Neural progenitor cell (in vitro differentiated cells): ENCODE measurements around the gene DISP3. TPM values are rescaled to one million over a fixed set of nuclear protein-coding genes. Genes with fewer than 3 reads are reported as not detected.

Experiments used
- DNase-seq: peaks from one replicate; pipeline ENCODE4 v3.0.0-alpha.2; 2016; ENCODE audit warnings: low spot score
- H2AFZ ChIP-seq: fragments of 200-600 bp; sonication (generic); replicated peaks from 2 replicates; pipeline ENCODE4 v1.6.1; 2016; ENCODE audit warnings: antibody characterized with exemption
- H3F3A ChIP-seq: fragments of 200-600 bp; sonication (generic); 2 replicates; pipeline ENCODE4 v1.6.1; 2016; ENCODE audit warnings: antibody characterized with exemption, low read depth
- H3K27ac ChIP-seq: fragments of 200-600 bp; sonication (generic); 2 replicates; pipeline ENCODE4 v1.5.1; 2016; ENCODE audit warnings: mild to moderate bottlenecking
- H3K27me3 ChIP-seq: fragments of 200-600 bp; sonication (generic); 2 replicates; pipeline ENCODE4 v1.6.1; 2016; ENCODE audit warnings: mild to moderate bottlenecking, moderate library complexity
- H3K36me3 ChIP-seq: fragments of 200-600 bp; sonication (generic); 2 replicates; pipeline ENCODE4 v1.5.1; 2016
- H3K4me1 ChIP-seq: fragments of 200-600 bp; sonication (generic); 2 replicates; pipeline ENCODE4 v1.6.1; 2016; ENCODE audit warnings: mixed run types
- H3K4me2 ChIP-seq: fragments of 200-600 bp; sonication (generic); 2 replicates; pipeline ENCODE4 v1.6.1; 2016
- H3K4me3 ChIP-seq: fragments of 200-600 bp; sonication (generic); 2 replicates; pipeline ENCODE4 v1.5.1; 2016
- H3K79me2 ChIP-seq: fragments of 200-600 bp; sonication (generic); 2 replicates; pipeline ENCODE4 v1.6.1; 2016; ENCODE audit warnings: low read depth
- H3K9ac ChIP-seq: fragments of 200-600 bp; sonication (generic); 2 replicates; pipeline ENCODE4 v1.6.1; 2016
- H3K9me3 ChIP-seq: fragments of 200-600 bp; sonication (generic); 2 replicates; pipeline ENCODE4 v1.5.1; 2016; ENCODE audit warnings: low read depth
- H4K20me1 ChIP-seq: fragments of 200-600 bp; sonication (generic); 2 replicates; pipeline ENCODE4 v1.6.1; 2016; ENCODE audit warnings: low read depth
- H3K27ac Mint-ChIP-seq: 3 replicates; pipeline ENCODE4 v1.8.0; 2021; ENCODE audit warnings: mixed read lengths
- H3K27me3 Mint-ChIP-seq: 2 replicates; pipeline ENCODE4 v1.8.0; 2022; ENCODE audit warnings: low read depth, mild to moderate bottlenecking, inconsistent platforms, moderate library complexity, mixed read lengths; ENCODE audit not compliant: insufficient read depth
- H3K36me3 Mint-ChIP-seq: 3 replicates; pipeline ENCODE4 v1.8.0; 2021; ENCODE audit warnings: mixed read lengths
- H3K4me1 Mint-ChIP-seq: 3 replicates; pipeline ENCODE4 v1.8.0; 2021; ENCODE audit warnings: mixed read lengths
- H3K4me3 Mint-ChIP-seq: 3 replicates; pipeline ENCODE4 v1.8.0; 2021; ENCODE audit warnings: mild to moderate bottlenecking, moderate library complexity, mixed read lengths
- H3K9me3 Mint-ChIP-seq: 3 replicates; pipeline ENCODE4 v1.8.0; 2020; ENCODE audit warnings: mixed read lengths
- CTCF ChIP-seq: fragments of 200-600 bp; sonication (generic); IDR thresholded peaks from 2 replicates; pipeline ENCODE4 v1.5.1; 2017; ENCODE audit warnings: antibody characterized with exemption, mild to moderate bottlenecking
- EZH2 ChIP-seq: fragments of 200-600 bp; sonication (generic); IDR thresholded peaks from 2 replicates; pipeline ENCODE4 v1.6.1; 2017; ENCODE audit warnings: antibody characterized with exemption, mild to moderate bottlenecking, moderate library complexity
- EZH2phosphoT487 ChIP-seq: fragments of 200-600 bp; sonication (generic); IDR thresholded peaks from 2 replicates; pipeline ENCODE4 v1.6.1; 2017; ENCODE audit warnings: antibody characterized with exemption
- total RNA-seq: library from RNA; depleted of rRNA; stranded (reverse); fragments of >200 nt; gene quantifications from 2 replicates; pipeline ENCODE4 v1.2.3, GENCODE V29; 2015; ENCODE audit warnings: low replicate concordance

DISP3 gene
- total RNA-seq, 1 donor from 2014 or later = 2.0 TPM

GRCh38 chr1:11505591-11506538 lies 26.9 kb downstream of the DISP3 start:
- Histone ChIP-seq H3K36me3 (peaks cover 5% of the 10 kb centered on the region), H2AFZ (no peak overlapping the region), H3K79me2 (no peaks in the 10 kb centered on the region), H3F3A (peaks cover 2% of the 10 kb centered on the region), H3K27ac (no peak overlapping the region), H3K9ac (no peak overlapping the region), H3K9me3 (peaks cover 12% of the 10 kb centered on the region), H3K4me1 (no peaks in the 10 kb centered on the region), H3K4me3 (no peak overlapping the region), H3K27me3 (no peaks in the 10 kb centered on the region), H4K20me1 (no peaks in the 10 kb centered on the region), H3K4me2 (no peak overlapping the region)
- peaks cover 9% of the 10 kb centered on the region for H3K27me3 Mint-ChIP-seq
- TF ChIP-seq CTCF = no peak
- no peak for TF ChIP-seq EZH2
- TF ChIP-seq EZH2phosphoT487 = no peak
- no peak overlapping the region for H3K4me3 Mint-ChIP-seq
- H3K27ac Mint-ChIP-seq = no peak overlapping the region
- no peaks in the 10 kb centered on the region for H3K4me1 Mint-ChIP-seq
- DNase-seq = no peak
- H3K36me3 Mint-ChIP-seq = peaks cover 72% of the 10 kb centered on the region
- peaks cover 54% of the 10 kb centered on the region for H3K9me3 Mint-ChIP-seq

- H3K27me3 Mint-ChIP-seq = peaks cover 7% of the 10 kb centered on the region
- Histone ChIP-seq H3K4me2 (no peak overlapping the region), H3K27ac (no peak overlapping the region), H3K79me2 (no peaks in the 10 kb centered on the region), H3K9ac (no peak overlapping the region), H3F3A (no peaks in the 10 kb centered on the region), H4K20me1 (no peaks in the 10 kb centered on the region), H2AFZ (no peak overlapping the region), H3K9me3 (peaks cover 12% of the 10 kb centered on the region), H3K27me3 (no peaks in the 10 kb centered on the region), H3K4me3 (no peak overlapping the region), H3K36me3 (peaks cover 5% of the 10 kb centered on the region), H3K4me1 (no peaks in the 10 kb centered on the region)
- H3K36me3 Mint-ChIP-seq = peaks cover 76% of the 10 kb centered on the region
- peaks cover 2% of the 10 kb centered on the region for H3K4me1 Mint-ChIP-seq
- no peak overlapping the region for H3K4me3 Mint-ChIP-seq
- no peak overlapping the region for H3K27ac Mint-ChIP-seq
- no peak for TF ChIP-seq EZH2phosphoT487
- DNase-seq = no peak
- H3K9me3 Mint-ChIP-seq = peaks cover 48% of the 10 kb centered on the region
Measured at GRCh38 chr1:11507309-11507708, 28.4 kb downstream of the DISP3 start.

- Histone ChIP-seq H3K9me3 (no peaks in the 10 kb centered on the region), H3K27ac (no peak overlapping the region), H3K4me1 (no peaks in the 10 kb centered on the region), H3K9ac (no peak overlapping the region), H3K36me3 (peaks cover 2% of the 10 kb centered on the region), H3F3A (no peaks in the 10 kb centered on the region), H3K4me3 (no peak overlapping the region), H3K4me2 (no peak overlapping the region), H3K79me2 (no peaks in the 10 kb centered on the region), H3K27me3 (no peaks in the 10 kb centered on the region), H2AFZ (no peak overlapping the region), H4K20me1 (no peaks in the 10 kb centered on the region)
- H3K4me3 Mint-ChIP-seq = no peak overlapping the region
- peaks cover 2% of the 10 kb centered on the region for H3K27me3 Mint-ChIP-seq
- H3K9me3 Mint-ChIP-seq = peaks cover 12% of the 10 kb centered on the region
- no peak overlapping the region for H3K27ac Mint-ChIP-seq
- DNase-seq = no peak
- H3K4me1 Mint-ChIP-seq = peaks cover 2% of the 10 kb centered on the region
- TF ChIP-seq EZH2phosphoT487 = no peak
- TF ChIP-seq CTCF = no peak
- TF ChIP-seq EZH2 = no peak
- H3K36me3 Mint-ChIP-seq = peaks cover 40% of the 10 kb centered on the region
Measured at GRCh38 chr1:11513681-11514080, 34.7 kb downstream of the DISP3 start.

- no peak overlapping the region for H2AFZ ChIP-seq
- Mint-ChIP-seq H3K4me3 (no peak overlapping the region), H3K9me3 (peaks cover 6% of the 10 kb centered on the region), H3K27ac (no peak overlapping the region), H3K27me3 (peaks cover 2% of the 10 kb centered on the region), H3K4me1 (peaks cover 2% of the 10 kb centered on the region), H3K36me3 (peaks cover 34% of the 10 kb centered on the region)
- H3K9ac ChIP-seq = no peak overlapping the region
- no peaks in the 10 kb centered on the region for H4K20me1 ChIP-seq
- no peaks in the 10 kb centered on the region for H3K4me1 ChIP-seq
- no peak overlapping the region for H3K4me3 ChIP-seq
- H3K36me3 ChIP-seq = no peaks in the 10 kb centered on the region
- H3F3A ChIP-seq = no peaks in the 10 kb centered on the region
- H3K4me2 ChIP-seq = no peak overlapping the region
- DNase-seq = no peak
- TF ChIP-seq CTCF (no peak), EZH2phosphoT487 (no peak), EZH2 (no peak)
- no peaks in the 10 kb centered on the region for H3K9me3 ChIP-seq
- no peaks in the 10 kb centered on the region for H3K79me2 ChIP-seq
- no peak overlapping the region for H3K27ac ChIP-seq
- H3K27me3 ChIP-seq = no peaks in the 10 kb centered on the region
Measured at GRCh38 chr1:11514366-11514765, 35.4 kb downstream of the DISP3 start.
